NK-92 treated with Interleukin-12 subunit alpha and Interleukin-12 subunit beta, amount 100 ng/mL, for 24 hours (cell line): ENCODE measurements around the gene HDAC4.

ENCODE experiments used
- DNase-seq: peaks from one replicate; lab custom pipeline; 2025; lab: John Stamatoyannopoulos, UW

The HDAC4 gene

DNA sequence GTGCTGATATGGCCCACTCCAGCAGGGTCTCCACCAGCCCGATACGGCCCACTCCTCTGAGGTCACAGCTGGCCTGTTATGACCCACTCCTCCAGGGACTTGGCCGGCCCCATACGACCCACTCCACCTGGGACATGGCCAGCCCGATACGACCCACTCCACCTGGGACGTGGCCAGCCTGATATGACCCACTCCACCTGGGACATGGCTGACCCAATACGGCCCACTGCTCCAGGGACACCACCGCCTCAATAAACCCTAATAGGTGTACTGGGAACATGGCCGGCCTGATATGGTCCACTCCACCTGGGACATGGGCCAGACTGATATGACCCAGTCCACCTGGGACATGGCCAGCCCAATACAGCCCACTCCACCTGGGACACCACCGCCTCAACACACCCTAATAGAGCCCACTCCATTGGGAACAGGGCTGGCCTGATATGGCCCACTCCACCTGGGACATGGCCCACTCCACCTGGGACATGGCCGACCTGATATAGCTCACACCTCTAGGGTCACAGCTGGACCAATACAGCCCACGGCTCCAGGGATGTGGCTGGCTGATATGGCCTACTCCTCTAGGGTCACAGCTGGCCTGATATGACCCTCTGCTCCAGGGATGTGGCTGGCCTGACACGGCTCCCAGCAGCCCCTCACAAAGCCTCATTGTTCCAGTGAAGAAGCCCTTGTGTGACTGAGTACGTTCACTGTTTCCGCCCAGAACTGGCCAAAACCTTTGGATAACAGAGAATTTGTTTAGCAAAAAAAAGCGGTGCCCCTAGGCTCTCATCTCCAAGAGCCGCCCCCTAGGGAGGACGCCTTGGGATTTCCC, 245.6 kb downstream of the HDAC4 start:
- no peak for DNase-seq

DNA sequence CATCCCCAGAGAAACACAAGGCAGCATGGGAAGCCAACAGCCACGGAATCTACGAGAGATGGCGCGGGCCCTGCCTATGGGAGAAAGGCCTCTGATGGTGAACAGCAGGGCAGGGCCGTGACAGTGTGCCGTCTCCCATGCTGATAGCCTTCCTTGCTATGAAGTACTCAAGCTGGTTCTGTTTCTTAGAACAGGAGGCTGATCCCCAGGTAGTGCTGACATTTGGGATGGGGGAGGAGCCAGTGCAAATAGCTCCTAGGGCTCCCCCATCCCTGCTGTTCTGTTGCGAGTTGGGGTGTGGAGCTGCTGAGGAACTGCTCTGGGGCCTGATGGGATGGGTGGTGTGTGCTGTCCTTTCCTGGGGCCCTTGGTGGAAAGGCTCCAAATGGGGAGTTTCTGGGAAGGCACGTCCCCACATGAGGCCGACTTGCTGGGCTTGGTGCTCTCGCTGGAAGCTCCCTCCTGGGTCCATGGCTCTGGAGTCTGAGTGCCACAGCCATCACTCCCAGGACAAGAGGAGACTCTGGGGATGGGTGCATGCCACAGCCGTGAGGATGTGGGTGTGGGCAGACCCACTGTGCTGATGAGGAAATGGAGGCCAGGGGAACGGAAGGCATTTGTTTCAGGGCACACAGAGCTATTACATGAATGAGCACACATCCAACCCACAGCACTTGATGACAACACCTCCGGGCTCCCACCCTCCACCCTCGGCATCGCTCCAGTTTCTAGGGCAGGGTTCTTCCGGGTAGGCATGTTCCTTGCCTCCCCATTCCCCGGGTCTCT, 246.8 kb downstream of the HDAC4 start:
- DNase-seq = no peak

DNA sequence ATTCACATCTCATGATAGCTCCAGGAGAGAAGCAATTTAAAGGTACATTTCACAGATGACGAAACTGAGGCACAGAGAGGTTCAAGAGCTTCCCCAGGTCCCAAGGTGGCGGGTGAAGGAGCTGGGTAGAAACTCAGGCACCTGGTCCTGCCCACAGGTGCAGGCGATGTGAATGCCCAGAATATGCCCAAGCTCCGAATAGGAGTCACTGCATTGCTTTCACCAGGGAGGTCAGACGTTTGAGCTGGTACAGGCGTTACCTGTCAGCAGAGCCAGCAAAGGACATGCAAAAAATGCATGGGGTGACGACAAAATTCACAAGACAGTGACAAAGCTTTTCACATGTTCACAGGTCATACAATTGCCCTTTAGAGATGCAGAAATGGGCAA, 247.9 kb downstream of the HDAC4 start:
- no peak for DNase-seq

DNA sequence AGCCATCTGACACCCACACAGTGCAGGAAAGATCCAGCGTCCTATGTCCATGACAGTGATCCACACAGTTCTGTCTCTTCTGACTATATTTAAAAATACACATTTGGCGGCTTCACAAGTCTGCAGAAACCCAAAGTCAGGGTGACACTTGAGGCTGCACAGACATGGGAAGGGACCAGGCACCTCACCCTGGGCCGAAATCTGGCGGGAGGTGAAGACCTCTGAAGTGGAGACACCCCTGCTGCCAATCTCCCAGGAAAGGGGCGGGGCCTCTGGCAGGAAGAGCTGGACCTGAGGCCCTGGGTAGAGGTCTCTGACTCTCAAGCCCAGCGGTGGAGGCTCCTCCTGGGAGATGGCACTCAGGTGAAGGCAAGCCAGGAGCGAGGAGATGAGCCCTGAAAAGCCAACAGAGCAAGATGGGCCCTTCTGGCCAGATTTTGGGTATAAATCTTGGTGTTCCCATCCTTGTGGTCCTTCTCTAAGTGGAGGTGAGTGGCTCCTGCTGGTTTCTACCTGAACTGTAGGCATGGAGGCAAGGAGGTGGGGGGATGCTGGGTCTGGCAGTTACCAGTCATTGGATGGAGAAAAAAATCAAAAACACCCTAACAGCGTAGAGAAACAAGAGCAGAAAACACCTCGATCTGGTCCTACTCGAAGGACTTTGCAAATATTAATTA, 248.4 kb downstream of the HDAC4 start:
- DNase-seq = no peak

DNA sequence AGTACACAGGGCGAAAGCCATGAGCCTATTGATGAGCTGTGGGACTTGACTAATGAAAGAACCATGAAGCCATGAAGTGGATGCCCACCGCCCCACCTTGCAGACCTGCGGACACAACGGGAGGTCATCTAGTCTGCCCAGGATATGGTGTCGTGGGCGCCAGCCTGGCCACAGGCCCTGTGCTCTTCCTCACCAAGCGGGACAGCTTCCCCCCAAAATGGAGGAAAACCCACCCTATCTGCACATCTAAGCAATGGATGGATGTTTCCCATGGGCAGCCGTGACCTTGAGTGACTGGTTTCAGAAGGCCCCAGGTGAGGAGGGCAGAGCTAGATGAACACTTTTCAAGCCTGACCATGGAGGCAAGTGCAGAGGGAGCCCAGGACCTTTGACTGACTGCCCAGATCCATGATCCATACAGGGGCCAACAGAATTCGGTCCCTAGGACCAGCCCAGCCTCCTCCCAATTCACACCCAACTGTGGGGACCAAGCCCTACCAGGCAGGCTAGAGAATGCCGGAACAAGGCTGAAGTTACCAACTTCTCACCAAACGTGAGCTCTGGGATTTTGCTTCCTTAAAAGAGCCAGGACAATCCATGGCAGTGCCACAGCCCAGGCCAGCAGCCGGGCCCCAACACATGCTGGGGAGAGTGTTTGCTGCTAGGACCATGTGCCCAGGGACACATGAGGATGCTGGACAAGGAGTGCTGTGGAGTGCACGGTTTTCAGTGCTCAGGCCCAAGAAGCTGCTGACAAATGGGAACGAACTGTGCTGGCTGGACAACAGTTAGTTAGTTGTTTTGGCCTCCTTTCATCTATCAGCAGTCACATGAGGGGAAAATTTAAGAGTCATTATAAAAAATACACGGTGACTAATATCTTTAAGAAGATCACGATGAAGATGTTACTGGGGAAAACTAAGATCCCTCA, 249.4 kb downstream of the HDAC4 start:
- DNase-seq = no peak

DNA sequence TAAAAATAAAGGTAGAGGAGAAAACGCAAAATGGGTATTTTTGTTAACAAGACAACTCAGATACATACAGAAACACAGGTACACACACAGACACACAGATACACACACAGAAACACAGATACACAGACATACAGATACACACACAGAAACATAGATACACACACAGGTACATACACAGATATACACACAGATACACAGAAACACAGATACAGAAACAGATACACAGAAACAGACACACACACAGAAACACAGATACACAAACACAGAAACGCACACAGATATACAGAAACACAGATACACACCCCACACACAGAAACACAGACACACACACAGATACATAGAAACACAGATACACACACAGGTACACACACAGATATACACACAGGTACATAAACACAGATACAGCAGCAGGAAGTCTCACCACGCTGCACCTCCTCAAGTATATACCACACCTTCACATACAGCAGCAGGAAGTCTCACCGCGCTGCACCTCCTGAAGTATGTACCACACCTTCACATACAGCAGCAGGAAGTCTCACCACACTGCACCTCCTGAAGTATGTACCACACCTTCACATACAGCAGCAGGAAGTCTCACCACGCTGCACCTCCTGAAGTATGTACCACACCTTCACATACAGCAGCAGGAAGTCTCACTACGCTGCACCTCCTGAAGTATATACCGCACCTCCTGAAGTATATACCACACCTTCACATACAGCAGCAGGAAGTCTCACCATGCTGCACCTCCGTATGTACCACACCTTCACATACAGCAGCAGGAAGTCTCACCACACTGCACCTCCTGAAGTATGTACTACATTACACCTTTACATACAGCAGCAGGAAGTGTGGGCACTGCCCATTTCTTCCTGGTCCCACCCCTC, 250.5 kb downstream of the HDAC4 start:
- DNase-seq = peak; percentile 49

DNA sequence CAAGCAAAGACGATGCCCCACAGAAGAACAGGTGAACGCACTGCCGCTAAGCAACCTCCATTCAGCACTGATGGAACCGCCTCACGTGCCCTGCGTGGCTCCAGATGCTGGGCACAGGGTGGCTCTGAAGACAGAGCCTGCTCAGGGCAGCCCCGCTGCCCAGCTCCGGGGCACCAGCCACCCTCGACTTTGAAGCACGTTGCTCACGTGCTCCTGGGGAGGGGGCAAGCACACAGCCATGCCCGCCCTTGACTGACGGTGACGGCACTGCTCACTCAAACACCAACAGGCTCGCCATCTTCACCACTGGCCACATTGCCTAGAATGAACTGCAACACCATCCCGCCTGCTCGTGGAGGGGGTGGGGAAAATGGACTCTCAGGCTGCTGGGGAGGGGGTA, 251.3 kb downstream of the HDAC4 start:
- no peak for DNase-seq

DNA sequence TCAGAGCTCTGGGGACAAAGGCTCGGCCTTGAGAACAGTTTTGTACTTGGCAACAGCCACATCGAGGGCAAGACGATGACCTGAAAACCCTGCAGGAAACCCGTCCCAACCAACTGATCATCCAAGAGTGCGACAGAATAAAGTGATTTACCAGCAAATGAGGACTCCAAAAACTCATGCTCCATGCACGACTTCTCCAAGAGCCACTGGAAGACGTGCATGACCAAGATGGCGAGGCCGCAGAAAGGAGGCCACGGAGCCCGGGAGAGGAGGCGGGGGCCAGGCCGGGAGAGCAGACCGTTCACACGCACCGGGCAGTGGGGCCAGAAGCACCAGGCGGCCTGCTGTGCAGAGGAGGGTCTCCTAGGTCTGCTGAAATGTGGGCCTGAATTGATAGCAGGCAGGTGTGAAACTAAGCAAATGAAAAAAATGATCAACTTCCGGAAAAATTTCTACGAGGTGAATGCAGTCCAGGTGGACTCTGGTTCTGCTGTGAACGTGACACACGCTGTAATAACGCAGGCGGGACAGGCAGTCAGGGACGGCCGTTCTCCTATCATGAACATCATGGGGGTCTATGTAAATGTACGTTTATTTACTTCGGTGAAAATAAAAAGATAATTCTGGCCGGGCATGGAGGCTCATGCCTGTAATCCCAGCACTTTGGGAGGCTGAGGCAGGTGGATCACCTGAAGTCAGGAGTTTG, 252.2 kb downstream of the HDAC4 start:
- no peak for DNase-seq

DNA sequence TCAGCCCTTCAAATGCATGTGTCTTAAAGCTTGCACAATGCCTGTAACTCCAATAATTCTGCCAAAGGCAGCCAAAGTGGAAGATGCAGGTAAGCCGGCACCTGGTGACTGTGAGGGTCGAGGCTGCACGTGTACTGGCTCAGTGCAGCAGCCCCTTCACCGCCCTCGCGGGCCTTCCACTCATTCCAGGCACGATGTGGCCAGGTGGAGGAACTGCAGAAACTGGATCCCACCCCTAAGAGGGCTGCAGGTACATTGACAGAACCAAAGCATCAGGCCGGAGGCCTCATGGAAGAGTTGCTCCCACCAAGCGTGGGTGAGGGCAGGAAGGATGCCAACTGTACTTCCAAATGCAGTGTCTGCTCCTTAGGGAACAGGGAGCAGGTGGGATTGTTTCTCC, 253.4 kb downstream of the HDAC4 start:
- no peak for DNase-seq

DNA sequence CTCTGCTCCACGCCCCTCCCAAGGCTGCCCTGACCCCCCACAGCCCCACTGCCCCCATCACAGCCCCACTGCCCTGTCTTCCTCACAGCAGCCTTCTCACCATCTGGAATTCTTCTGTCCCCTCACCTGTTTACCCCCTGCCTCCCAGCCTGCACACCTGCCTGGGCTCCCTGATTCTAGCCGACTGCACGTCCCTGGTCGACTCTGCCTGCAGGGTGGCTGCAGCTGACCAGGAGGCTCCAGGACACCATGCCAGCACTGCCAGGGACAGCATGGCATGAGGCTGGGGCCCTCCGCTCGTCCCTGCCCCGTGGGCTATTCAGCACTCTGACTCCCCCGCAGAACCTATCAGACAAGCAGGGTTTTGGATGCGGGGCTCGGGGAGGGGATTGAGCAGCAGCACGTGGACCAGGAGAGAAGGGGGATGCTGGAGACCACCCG, 254.1 kb downstream of the HDAC4 start:
- no peak for DNase-seq

DNA sequence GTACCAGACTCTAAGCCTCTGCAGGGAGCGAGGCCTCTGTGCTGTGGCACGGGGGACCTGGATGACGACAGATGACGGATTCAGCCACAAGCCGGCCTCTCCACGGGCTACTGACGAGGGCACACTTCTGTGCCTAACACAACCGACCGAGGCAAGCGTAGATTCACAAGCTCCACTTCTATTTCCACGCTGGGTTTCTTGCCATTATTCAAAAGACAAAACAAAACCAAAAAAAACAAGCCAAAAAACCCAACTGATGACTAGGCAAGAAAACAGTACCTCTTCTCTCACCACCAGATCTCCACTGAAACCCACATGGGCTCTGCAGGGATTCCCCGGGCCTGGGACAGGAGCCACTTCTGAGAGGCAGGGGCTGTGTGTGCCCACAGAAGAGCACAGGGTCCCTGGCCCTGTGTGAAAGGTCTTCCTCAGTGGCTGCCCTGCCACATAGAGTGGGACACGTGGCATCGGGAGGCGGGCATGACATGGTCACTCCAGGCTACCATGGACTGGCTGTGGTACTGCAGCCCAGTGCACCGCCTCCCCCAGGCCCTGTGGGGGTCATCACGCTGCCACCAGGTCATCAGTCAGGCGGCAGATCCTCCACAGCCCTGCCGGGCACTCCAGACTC, 254.7 kb downstream of the HDAC4 start:
- DNase-seq = no peak

DNA sequence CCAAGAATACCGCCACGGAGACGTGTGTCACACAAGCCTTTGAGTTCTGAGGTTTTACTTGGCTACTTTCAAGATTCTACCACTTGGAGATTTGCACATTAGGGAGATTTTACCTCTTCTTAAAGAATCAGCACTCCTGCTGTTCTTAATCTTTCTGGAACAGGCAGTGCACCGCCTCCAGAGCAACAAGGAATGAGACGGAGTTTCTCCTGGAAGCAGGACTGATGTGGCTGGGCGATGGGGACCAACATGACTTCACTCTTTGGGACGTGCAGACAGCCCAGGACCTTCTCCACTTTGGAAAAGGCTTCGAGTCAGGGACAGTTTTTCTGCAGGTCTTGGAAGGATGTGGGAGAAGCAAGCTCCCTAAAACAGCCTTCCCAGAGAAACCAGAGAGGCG, 255.2 kb downstream of the HDAC4 start:
- DNase-seq = no peak

DNA sequence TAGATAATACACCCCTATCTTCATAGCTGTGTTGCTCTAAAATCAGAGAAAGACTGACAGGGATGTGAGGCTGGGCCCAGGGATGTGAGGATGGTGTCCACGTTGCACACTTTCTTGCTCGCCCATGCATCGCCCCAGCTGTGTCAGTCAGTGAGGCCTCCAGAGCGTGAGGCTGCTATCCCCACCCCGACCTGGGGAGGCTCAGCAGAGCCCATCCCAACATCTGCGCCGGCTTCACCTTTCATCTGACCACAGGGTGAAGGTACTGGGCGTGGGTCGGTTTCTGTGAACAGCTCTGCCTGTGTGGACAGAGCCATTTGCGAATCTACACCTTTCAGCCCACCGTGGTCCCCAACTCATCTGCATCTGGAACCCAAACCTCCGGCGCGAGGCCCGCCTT, 255.7 kb downstream of the HDAC4 start:
- DNase-seq = no peak

DNA sequence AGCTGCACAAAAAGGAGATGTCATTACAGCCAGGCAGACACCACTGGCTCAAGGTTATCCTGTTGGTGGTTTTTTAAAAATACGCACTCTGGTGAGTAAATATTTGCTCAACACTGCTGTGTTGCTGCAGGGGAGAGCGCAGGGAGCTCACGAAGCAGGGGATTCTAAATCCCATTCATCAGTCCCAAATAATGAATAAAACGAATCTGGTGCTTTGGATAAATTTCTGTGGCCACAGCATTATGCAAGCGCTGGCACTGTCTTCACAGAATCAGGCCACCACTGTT, 256.2 kb downstream of the HDAC4 start:
- no peak for DNase-seq

DNA sequence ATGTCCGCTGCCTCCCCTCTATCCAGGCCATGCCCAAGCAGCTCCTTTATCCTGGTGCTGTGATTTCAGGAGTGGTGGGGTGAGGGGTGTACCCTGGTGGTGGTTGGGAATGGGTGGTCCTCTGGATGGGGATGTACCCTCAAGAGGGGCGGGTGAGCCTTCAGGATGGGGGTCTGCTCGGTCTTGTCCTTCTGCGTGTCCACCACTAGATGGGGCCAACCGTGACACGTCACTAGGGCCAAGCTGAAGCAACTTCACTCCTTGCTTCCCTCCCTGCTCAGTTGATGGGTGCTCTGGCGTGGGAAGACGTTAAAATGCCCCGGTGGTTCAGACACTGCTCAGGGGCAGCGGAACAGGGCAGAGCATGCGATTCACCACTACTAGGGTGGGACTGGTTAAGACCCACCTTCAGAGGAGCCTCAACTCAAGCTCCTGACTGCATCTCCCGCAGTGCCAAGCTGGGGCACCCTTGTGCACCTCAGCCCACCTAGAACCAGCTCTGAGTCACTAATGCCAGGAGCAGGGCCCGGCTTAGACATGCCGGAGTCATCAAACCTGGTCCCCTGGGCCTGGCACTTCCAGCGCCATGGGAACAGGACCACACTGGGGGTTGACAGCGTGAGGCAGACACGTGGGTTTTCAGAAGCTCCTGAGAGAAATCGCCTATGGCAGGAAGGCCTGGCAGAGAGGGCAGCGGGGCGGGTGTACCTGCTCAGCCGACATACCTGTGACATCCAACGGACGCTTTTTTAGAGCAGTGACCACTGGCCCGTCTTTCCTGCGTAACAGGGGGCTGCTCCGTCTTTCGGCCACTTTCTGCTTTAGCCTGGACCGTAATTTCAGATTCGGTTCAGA, 256.7 kb downstream of the HDAC4 start:
- DNase-seq = peak; percentile 14

DNA sequence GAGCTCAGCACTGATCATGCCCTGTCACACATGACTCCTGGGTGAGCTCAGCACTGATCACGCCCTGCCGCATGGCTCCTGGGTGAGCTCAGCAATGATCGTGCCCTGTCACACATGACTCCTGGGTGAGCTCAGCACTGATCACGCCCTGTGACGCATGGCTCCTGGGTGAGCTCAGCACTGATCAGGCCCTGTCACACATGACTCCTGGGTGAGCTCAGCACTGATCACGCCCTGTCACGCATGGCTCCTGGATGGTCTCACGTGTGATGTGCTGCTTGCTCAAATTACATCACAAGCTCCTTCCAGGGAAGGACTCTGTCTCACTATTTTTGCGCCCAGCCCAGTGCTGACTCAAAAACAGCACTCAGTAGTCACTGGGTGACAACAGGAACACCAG, 258.0 kb downstream of the HDAC4 start:
- no peak for DNase-seq

DNA sequence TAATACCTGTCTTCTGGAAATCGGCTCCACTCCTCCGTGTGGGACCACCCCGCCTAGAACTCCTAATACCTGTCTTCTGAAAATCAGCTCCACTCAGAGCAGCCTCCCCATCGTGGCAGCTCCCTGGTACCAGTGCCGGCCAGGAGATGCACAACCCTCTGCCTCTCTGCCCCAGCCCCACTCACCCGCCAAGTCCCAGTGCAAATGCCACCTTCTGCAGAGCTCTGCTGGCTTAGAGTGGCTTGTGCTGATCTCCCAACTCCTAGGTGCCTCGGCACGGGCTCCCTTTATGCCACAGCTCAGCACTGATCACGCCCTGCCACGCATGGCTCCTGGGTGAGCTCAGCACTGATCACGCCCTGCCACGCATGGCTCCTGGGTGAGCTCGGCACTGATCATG, 258.5 kb downstream of the HDAC4 start:
- no peak for DNase-seq

DNA sequence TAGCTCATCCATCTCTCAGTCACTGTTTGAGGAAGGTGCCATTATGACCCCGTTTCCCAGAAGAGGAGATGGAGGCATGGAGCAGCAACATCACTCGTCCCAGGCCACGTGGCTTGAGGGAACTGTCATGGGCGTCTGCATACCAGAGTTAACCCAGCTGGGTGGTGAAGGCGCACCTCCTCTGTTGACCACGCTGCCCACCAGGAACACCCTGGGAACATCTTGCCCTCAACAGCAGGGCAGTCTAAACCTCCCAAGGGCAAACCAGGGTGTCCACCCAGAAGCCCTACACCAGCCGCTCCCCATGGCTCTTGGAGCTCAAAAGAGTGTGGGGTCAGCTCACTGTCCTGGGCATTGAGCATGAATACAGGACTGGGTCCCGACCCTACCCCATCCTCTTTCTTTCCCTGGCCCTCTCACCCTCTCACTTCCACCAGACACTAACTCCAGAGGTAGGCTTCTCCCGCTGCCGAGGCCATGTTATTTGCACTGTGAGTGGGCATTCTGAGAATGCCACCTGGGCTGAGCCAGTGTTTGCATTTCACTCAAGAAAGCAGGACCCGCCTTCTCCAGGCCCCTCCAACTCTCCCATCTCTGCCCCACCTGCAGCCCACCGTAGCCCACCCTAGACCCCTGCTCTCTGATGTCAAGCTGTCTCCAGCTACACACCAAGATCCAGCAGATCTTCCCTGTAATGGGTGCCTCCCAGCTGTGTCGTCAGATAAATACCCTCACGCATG, 259.6 kb downstream of the HDAC4 start:
- DNase-seq = no peak
